Pons (tissue), 1 donor: ENCODE results near the gene PDGFA.

ENCODE experiments used
- DNase-seq: peaks from one replicate; pipeline ENCODE4 v3.0.0-alpha.2; 2016; ENCODE audit warnings: low spot score

Gene PDGFA

DNA sequence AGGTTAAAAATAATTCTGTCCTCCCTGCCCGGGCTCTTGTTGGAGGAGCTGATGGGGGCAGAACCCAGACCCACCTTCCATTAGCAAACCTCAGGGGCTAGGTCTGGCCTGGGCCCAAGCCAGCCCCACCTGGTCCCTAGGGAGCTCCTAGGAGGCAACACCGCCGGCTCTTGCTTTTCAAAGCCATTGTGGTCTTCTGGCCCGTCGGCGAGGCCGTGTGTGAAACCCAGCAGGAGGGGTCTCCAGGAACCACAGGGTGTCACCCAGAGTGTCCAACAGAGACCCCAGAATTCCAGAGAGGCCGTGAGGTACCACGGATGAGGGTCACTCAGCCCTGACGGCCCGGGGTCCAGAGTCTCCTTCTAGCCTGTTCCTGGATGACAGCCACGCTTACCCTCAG, 16.6 kb upstream of the PDGFA start:
- no peak for DNase-seq

DNA sequence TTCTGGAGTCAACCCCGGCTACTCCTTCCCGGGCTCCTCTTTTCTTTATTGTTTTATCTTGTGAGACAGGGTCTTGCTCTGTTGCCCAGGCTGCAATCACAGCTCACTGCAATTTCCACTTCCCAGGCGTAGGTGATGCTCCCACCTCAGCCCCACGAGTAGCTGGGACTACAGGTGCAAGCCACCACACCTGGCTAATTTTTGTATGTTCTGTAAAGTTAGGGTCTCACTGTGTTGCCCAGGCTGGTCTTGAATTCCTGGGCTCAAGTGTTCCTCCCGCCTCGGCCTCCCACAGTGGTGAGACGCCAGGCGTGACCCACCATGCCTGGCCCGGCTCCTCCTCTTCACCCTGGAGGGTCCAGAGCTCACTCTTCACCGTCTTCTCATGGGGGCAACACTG, 15.3 kb upstream of the PDGFA start:
- DNase-seq, result no peak

GRCh38 chr7:534075-534474, 14.4 kb upstream of the PDGFA start:
- no peak for DNase-seq

- DNase-seq, result no peak
These were observed 13.6 kb upstream of the PDGFA start for GRCh38 chr7:533266-533665.

DNA sequence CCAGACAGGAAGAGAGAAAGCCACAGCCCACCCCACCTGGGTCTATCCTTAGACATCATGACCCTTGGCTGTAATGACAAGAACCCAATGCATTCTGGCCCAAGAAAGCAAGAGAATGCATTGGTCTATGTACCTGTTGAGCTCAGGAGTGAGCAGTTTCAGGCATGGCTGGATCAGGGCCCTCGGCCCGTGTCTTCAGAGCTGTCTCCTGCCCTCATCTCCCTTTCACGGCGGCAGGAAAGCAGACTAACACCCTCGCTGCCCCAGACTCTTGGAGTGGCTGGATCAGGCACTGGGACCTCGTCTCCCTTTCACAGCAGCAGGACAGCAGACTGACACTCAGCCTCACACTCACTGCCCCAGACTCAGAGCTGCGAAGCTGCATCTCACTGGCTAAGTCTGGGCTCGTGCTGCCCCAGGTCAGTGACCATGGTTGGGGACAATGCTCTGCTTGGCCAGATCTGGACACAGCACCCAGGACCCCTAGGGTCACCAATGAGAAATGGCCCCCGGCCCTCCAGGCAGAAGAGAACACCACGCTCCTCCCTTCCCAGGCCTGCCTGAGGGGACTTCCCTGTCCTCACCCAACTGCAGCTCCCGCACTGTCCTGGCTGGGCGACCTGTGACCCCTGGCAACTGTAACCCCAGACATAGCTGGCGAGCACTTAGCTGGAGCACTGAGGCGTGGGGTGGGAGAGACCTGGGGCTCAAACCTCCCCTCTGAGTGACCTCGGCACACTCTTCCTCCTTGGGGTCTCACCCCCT, 12.9 kb upstream of the PDGFA start:
- DNase-seq, result no peak

DNA sequence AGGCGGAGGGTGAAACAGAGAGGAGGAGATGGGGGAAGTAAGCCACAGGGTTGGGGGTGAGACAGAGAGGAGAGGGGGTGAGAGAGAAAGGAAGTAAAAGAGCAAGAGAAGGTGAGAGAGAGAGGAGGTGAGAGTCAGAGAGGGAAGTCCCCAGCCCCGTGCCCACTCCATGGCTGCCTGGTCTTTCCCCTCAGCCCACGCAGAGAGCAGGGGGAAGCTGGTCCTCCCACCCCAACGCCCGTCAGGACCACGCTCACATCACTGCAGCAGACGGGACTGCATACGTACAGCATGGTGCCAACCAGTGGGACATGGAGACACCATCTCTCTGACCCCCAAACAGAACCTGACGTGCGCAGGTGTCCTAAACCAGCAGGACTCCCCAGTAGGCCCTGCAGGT, 12.1 kb upstream of the PDGFA start:
- DNase-seq, result no peak

- no peak for DNase-seq
These were observed 8.8 kb upstream of the PDGFA start for GRCh38 chr7:528451-528850.

DNA sequence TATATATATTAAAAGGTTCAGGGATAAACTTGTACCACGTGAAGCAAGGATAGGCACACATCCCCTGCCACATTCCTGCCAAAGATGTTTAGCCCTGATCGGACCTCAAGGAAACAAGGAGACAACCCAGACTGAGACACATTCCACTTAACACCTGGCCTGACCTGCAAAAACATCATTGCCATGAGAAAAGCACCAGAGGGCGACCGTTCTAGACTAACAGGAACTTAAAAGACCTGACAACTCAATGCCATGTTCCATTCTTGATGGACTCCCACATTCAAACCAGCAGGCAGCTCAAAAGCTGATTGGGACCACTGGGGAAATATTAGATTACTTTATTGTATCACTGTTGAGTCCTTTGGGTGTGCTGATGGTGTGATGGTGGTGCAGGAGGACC, 8.1 kb upstream of the PDGFA start:
- no peak for DNase-seq

DNA sequence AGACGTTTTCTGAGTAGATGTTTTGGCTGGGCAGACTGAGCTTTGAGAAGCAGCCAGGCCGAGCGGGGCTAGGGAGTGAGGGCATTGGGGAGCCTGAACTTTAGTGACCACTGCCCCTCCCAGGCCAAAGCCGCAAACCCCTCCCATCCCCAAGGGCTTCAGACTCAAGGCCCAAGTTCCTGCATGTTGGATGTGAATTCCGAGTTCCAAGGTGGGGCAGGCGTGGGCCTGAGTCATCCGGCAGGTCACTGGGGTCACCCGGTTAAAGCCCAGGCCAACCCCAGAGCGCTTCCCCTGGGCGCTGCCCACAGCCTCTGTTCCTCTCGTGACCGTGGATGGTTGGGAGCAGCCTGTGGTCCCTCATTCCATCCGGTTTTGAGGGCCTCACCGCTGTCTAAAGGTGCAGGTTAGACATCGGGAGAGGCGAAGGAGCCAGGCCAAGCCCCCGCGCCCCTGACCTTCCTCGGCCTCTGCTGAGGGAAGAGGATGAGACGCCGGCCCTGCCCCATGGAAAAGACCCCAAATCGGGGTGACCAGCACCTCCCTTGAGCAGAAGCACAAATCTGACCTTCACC, 6.9 kb upstream of the PDGFA start:
- DNase-seq, result no peak

GRCh38 chr7:525740-526139, 6.1 kb upstream of the PDGFA start:
- DNase-seq, result no peak

DNA sequence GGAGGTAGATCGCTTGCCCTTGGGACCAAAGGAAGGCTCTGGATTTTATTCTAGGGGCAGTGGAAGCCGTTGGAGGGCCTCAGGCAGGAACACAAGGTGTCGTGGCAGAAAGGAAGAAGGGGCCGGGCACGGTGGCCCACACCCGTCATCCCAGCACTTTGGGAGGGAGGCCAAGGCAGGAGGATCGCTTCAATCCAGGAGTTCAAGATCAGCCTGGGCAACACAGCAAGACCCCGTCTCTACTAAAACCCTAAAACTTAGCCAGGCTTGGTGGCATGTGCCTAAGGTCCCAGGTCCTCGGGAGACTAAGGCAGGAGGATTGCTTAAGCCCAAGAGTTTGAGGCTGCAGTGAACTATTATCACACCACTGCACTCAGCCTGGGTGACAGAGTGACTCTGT, 5.2 kb upstream of the PDGFA start:
- no peak for DNase-seq

GRCh38 chr7:523347-524336, 4.0 kb upstream of the PDGFA start:
- DNase-seq, result no peak

- DNase-seq, result no peak
These were observed 3.3 kb upstream of the PDGFA start for GRCh38 chr7:522951-523314.

- DNase-seq, result peak; percentile 58
These were observed 2.7 kb upstream of the PDGFA start for GRCh38 chr7:522071-522950.

DNA sequence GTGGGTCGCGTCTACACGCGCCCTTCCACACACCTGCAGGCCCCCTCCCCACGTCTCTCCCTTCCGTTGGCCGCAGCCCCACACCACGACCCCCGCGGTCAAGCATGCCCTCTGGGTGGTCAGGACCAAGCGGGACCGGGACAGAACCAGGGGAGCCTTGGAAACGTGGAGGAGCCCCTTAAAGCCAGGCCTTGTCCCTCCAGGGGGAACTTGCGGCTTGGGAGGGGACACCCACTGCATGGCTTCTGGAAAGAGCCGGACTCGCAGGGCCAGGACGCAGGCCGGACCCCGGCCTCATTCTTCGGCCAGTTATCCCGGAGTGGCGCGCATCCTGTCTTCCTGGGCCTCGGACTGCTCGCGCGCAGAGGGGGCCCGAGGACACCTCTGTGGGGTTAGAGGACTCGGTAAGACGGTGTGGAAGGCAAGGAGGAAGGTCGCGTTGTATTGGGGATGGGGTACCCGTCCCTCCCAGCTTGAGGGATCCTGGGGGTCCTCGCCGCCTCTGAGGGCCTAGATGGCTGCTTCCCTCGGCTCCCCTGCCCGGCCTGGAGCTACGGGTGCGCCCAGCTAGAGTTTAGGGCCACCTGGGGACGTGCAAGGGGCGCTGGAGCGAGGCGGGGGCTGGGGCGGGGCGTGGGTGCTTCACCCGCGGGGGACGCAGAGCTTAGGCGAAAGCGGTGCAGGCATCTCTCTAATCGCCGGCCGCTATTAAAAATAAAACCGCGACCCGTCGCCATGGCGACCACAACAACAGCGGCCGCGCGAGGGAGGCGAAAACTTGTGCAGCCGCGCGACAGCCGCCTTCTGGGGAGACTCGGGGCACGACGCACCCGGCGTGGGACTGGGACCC, 1.8 kb upstream of the PDGFA start:
- no peak for DNase-seq

DNA sequence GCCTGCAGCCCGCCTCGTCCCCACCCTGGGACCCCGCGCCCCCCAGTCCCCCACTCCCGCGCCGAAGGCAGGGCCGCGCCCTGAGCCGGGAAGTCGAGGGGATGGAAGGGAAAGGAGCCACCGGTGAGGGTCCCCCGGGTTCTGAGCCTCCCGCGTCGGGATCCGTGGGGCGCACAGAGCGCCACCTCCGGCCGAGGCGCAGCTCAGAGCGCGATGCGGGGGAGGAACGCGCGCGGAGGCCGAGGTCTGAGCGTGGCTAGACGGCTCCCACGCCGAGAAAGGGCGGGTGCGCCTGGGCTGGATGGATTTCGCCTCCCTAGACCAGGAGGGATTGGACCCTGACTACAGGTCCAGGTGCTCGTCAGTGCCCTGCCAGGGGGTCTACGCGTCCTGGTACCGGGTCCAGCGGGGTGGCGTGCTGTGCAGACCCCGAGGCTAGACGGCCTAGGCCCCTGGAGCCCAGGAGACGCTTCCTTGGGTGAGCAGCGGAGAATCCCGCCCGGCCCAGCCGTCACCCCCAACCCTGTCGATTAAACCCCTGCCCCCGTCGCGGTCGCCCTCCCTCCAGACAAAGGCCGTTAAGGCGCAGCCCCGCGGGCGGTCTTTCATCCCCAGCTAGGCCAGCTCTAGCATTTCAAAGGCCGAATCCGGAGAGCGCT, 986 bp upstream of the PDGFA start:
- no peak for DNase-seq

DNA sequence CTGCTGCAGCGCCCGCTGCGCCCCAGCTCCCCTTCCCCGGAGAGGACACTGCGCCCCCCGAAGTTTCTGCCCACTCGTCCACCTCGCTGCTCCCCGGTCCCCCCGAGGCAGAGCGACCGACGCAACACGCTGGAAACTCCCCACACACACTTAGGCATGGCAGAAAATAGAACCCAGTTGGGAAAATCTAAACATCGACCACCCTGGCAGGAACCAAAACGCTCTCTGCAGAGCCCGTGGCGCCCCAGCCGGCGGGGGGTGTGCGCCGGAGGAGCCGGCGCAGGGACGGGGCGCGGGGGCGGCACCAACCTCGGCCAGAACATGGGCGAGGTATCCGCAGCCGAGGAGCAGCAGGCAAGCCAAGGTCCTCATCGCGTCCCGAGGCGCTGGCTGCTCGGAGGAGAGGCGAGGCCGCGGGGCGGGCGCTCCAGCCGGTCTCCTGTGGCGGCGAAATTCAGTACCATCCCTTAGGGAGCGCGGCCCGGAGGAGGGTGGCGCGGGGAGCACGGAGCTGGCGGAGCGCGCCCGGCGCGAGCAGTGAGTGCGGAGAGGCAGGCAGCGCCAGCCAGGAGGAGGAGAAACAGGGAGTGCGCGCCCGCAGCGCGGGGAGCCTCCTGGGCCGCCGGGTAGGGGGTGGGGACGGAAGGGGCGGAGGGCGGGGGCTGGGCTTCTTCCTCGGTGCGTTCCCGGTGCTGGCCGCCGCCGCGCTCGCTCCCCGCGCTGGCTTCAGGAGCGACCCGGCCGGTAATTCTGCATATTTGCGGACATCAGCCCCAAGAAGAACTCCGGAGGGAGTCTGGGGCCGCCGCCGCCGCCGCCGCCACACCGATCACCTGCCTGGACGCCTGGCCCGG, 789 bp downstream of the PDGFA start:
- peak; percentile 68 for DNase-seq

DNA sequence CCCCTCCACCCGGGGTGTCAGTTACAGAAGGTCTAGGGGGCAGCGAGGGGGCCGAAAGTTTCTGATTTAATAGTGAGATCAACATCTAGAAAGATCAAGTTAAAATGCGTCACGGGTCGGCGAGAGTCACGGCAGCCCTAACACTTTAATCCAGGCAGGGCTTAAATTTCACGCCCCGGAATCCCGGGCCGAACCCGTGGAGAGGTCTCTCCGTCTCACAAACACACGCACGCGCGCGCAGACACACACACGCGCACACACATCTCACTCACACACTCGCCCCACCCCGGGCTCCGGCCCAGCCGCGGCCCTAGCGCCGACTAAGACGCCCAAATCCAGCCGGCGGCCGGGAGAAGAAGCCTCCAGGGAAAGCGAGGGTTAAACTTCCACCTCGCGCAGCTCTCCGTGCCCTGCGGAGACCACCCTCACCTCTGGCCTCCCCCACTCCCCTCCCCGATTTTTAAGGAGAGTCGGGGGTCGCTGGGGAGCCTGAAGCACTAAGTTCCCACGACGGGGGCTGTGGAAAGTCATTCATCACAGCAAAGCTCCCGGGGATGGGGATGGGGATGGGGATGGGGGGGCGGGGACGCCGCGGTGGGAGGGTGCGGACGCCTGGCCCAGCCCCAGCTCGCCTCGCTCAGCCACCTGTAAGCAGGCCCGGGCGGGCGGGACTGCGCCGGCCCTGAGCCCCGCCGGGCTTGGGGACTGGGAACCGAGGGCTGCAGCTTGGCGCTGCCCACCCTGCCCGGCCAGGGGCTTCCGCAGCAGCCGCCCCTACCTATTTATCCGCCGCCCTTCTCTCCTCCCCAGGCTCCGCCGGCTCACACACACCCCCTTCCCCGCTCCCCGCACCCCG, 1.6 kb downstream of the PDGFA start:
- DNase-seq, result peak; percentile 60
